Upper lobe of right lung (tissue), 1 donor: ENCODE measurements around the gene TOP3A. TPM values are rescaled to one million over a fixed set of nuclear protein-coding genes. Genes with fewer than 3 reads are reported as not detected.

Experiments
- ATAC-seq: fragments of 200-7000 bp; cut with Tn5 transposase; one replicate; pipeline ENCODE4 v1.9.1; 2020; ENCODE audit warnings: mild to moderate bottlenecking, moderate library complexity
- DNase-seq: peaks from one replicate; pipeline ENCODE4 v3.0.0-alpha.2; 2020
- H3K27ac ChIP-seq: fragments of 200-600 bp; one replicate; pipeline ENCODE4 v1.8.0; 2022
- H3K27me3 ChIP-seq: fragments of 200-600 bp; one replicate; pipeline ENCODE4 v1.8.0; 2022; ENCODE audit warnings: mild to moderate bottlenecking
- H3K36me3 ChIP-seq: fragments of 200-600 bp; one replicate; pipeline ENCODE4 v1.8.0; 2022
- H3K4me1 ChIP-seq: fragments of 200-600 bp; one replicate; pipeline ENCODE4 v1.8.0; 2022
- H3K4me3 ChIP-seq: fragments of 200-600 bp; one replicate; pipeline ENCODE4 v1.8.0; 2022; ENCODE audit warnings: mild to moderate bottlenecking
- H3K9me3 ChIP-seq: fragments of 200-600 bp; one replicate; pipeline ENCODE4 v1.8.0; 2022
- intact Hi-C: fragments of 100-400 bp; cut with DNase I; formaldehyde crosslinking; loops from one replicate; pipeline ENCODE4 v1.11.0; 2022
- long read RNA-seq: library from polyadenylated mRNA; unstranded; transcript quantifications from one replicate; pipeline ENCODE4 v2.0.0, GENCODE V29; 2021
- total RNA-seq: library from RNA; stranded (reverse); fragmentation: NEBNext Ultra II Directional; extraction: Animal tissue kit (Norgen Biotek cat#: 25700); gene quantifications from one replicate; pipeline ENCODE4 v1.2.1, GENCODE V29; 2021
- TF ChIP-seq, protein P1 (sequence below): fragments of 200-600 bp; IDR thresholded peaks from one replicate; pipeline ENCODE4 v1.8.0; 2022; ENCODE audit warnings: antibody characterized with exemption
- donor health status: DM: no; HTN: yes; CAD: no; lungs with severe emphysema.

The TOP3A gene, protein sequence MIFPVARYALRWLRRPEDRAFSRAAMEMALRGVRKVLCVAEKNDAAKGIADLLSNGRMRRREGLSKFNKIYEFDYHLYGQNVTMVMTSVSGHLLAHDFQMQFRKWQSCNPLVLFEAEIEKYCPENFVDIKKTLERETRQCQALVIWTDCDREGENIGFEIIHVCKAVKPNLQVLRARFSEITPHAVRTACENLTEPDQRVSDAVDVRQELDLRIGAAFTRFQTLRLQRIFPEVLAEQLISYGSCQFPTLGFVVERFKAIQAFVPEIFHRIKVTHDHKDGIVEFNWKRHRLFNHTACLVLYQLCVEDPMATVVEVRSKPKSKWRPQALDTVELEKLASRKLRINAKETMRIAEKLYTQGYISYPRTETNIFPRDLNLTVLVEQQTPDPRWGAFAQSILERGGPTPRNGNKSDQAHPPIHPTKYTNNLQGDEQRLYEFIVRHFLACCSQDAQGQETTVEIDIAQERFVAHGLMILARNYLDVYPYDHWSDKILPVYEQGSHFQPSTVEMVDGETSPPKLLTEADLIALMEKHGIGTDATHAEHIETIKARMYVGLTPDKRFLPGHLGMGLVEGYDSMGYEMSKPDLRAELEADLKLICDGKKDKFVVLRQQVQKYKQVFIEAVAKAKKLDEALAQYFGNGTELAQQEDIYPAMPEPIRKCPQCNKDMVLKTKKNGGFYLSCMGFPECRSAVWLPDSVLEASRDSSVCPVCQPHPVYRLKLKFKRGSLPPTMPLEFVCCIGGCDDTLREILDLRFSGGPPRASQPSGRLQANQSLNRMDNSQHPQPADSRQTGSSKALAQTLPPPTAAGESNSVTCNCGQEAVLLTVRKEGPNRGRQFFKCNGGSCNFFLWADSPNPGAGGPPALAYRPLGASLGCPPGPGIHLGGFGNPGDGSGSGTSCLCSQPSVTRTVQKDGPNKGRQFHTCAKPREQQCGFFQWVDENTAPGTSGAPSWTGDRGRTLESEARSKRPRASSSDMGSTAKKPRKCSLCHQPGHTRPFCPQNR
- total RNA-seq = 29.5 TPM
- long read RNA-seq, full-length matches to known transcripts = 2 of 17 reads
- long read RNA-seq, partial matches to known transcripts = 12 of 17 reads
- long read RNA-seq, other reads (novel, unspliced or antisense) = 3 of 17 reads

DNA sequence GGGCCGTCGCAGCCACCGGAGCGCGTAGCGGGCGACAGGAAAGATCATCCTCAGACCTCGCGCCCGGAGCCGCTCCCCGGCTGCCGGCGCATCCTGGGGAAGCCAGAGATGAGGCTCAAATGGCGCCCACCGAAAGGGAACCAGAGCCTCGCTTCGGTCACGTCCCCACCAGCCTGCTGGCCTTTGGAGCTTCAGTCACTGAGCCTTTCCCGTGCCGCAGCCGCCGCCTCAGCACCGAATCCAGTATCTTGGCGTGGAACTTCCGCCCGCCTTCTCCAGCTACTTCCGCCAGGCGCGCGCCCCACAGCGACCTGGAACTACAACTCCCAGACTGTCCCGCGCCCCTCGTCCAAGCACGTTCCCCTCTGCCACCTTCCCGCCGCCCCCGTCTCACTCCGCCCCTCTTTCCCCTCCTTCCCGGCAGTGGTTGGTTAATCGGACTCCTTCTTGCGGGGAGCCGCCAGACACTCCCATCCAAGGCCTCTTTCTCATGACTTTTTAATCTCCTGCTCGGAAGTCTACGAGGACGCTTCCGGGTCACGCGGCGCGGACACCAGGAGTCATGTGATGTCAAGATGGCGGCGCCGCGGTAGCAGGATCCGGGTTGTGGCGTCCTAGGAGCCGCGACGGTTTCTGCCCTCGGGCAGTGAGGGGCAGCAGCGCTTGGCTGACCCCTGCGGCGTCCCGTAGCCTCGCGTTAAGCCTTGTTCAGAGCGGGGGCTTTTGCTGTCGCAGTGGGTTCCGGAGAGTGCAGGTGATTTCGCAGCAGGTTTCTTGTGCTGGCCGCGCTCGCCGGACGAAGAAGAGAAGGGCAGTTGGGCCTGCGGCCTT is at the start of gene TOP3A, which contains the start of gene SMCR8:
Gene TOP3A (minus strand): TSS at position 264 of the 831 bp plus-strand sequence. CDS start 216 bp downstream, at position 48.
Gene SMCR8 (plus strand): TSS at position 563 of the 831 bp plus-strand sequence. CDS start 497 bp downstream, outside the sequence.
- TF ChIP-seq, protein P1, sequence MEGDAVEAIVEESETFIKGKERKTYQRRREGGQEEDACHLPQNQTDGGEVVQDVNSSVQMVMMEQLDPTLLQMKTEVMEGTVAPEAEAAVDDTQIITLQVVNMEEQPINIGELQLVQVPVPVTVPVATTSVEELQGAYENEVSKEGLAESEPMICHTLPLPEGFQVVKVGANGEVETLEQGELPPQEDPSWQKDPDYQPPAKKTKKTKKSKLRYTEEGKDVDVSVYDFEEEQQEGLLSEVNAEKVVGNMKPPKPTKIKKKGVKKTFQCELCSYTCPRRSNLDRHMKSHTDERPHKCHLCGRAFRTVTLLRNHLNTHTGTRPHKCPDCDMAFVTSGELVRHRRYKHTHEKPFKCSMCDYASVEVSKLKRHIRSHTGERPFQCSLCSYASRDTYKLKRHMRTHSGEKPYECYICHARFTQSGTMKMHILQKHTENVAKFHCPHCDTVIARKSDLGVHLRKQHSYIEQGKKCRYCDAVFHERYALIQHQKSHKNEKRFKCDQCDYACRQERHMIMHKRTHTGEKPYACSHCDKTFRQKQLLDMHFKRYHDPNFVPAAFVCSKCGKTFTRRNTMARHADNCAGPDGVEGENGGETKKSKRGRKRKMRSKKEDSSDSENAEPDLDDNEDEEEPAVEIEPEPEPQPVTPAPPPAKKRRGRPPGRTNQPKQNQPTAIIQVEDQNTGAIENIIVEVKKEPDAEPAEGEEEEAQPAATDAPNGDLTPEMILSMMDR = no peak
- DNase-seq (peak; percentile 99), ATAC-seq (peak; percentile 97)
- Histone ChIP-seq H3K4me3 (peak within 1 kb of the TSS; percentile 97), H3K27me3 (no peaks in the 10 kb centered on the region), H3K36me3 (peaks cover 37% of the 10 kb centered on the region), H3K4me1 (peaks cover 69% of the 10 kb centered on the region), H3K27ac (peak within 1 kb of the TSS; percentile 98), H3K9me3 (no peaks in the 10 kb centered on the region)
- intact Hi-C loops = no loop called here

DNA sequence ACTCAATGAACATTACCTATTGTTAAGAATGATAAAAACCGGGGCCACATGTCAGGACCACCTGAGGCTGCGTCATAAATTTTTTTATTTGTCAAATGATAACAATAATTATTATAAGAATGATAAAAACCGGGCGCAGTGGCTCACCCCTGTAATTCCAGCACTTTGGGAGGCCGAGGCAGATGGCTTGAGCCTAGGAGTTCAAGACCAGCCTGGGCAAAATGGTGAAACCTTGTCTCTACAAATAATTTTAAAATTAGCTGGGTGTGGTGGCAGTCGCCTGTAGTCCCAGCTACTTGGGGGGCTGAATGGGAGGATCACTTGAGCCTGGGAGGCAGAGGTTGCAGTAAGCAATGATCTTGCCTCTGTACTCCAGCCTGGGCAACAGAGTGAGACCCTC is 49.4 kb upstream of the TOP3A start:
- Histone ChIP-seq H3K4me3 (no peak overlapping the region), H3K27me3 (no peaks in the 10 kb centered on the region), H3K9me3 (no peaks in the 10 kb centered on the region), H3K4me1 (peaks cover 21% of the 10 kb centered on the region), H3K27ac (no peak overlapping the region), H3K36me3 (no peaks in the 10 kb centered on the region)
- DNase-seq (no peak), ATAC-seq (no peak)
- intact Hi-C loops = no loop called here
- TF ChIP-seq, protein P1 = no peak

DNA sequence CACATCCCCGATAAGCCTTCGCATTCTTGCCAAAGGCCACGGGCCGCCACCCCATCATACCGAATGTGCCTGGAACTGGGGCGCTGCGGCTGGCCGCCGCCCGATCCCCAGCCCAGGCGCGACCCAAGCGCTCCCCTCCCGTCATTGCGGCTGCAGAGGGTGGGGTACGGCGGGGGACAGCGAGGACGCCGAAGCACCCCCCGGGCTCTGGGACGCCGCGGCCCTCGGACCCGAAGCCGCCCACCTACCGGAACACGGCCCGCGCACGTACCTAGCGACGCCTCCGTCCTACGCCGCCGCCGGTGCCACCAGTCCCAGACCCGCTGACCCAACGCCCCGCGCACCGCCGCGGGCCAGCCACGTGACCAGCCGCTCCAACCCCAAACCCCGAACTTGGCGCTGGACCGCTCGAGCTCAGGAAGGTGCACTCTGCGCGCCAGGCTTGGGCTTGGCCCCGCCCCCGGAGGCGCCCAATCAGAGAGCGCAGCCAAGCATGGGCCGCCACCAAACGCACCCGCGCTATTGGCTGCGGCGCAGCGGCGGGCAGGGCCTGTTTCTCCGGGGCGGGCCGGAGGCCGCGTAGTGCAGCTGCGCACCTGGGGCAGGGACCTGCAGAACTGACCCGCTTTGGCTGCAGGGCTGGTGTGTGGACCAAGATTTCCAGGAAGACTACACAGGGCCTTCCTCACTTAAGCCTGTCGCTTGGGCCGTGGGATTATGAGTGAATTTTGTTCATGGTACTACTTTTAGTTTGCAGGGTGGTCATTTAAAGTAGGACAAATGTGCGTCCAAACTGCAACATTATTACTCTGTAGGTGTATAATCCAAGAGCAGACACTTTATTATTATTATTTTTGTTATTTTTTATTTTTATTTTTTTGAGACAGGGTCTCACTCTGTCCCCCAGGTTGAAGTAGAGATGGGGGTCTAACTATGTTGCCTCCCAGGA is 48.6 kb upstream of the TOP3A start, which contains the start of gene SHMT1:
Gene SHMT1 (minus strand): TSS at position 450 of the 949 bp plus-strand sequence. CDS start 7,569 bp downstream, outside the sequence.
- intact Hi-C loops = no loop called here

DNA sequence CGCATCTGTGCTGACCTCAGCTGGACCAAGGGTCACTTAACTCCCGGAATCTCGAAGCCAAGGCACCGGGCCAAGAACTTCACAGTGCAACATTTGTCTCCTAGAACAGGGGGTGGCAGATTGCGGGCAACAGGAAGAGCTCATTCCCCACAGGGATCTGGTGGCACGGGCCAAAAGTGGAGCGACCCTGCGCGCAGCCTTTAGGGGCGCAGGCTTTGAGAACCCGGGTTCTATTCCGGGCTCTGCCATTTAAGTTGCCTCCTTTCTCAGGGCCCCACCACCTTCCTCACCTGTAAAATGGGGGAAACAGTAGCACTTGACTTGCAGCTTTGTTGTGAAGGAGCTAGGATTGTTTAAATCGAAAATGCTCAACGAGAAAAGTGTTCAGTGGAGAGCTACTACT is 47.9 kb upstream of the TOP3A start:
- DNase-seq = peak; percentile 86
- H3K27me3 ChIP-seq = no peaks in the 10 kb centered on the region
- H3K36me3 ChIP-seq = no peaks in the 10 kb centered on the region
- H3K9me3 ChIP-seq = no peaks in the 10 kb centered on the region
- ATAC-seq = peak; percentile 48
- peak overlapping the region; percentile 85 for H3K4me3 ChIP-seq
- intact Hi-C loops = no loop called here
- peak overlapping the region; percentile 82 for H3K27ac ChIP-seq
- TF ChIP-seq, protein P1 = no peak
- H3K4me1 ChIP-seq = peaks cover 21% of the 10 kb centered on the region

More for the DNA sequence above, 48.6 kb upstream of the TOP3A start, which contains the start of gene SHMT1:
- Histone ChIP-seq H3K27me3 (no peaks in the 10 kb centered on the region), H3K36me3 (no peaks in the 10 kb centered on the region), H3K4me3 (peak within 1 kb of the TSS; percentile 85), H3K9me3 (no peaks in the 10 kb centered on the region), H3K4me1 (peaks cover 21% of the 10 kb centered on the region), H3K27ac (peak within 1 kb of the TSS; percentile 82)
- peak; percentile 100 for ATAC-seq
- TF ChIP-seq, protein P1 = no peak
- peak; percentile 98 for DNase-seq
